Liver (tissue), 9 donors: ENCODE measurements around the gene NECTIN4. TPM values are rescaled to one million over a fixed set of nuclear protein-coding genes. Genes with fewer than 3 reads are reported as not detected.

Source experiments
- DNase-seq: peaks from one replicate; pipeline ENCODE4 v3.0.0-alpha.2; 2017; ENCODE audit warnings: low spot score
- H3K27ac ChIP-seq, 2 donors: one replicate each; pipeline ENCODE4 v1.7.0; 2013; ENCODE audit warnings: inconsistent platforms in 2 of 2, low read length in 2 of 2, control low read depth in 1 of 2, low read depth in 1 of 2, mild to moderate bottlenecking in 1 of 2
- H3K27me3 ChIP-seq, 4 donors: one replicate each; pipeline versions ENCODE4 v1.6.1 to v1.7.0; 2013; ENCODE audit warnings: low read length in 3 of 4, inconsistent platforms in 1 of 4, mild to moderate bottlenecking in 1 of 4, moderate library complexity in 1 of 4; ENCODE audit not compliant: control insufficient read depth in 4 of 4, insufficient read depth in 4 of 4
- H3K36me3 ChIP-seq, 4 donors: one replicate each; pipeline versions ENCODE4 v1.6.1 to v1.7.0; 2013; ENCODE audit warnings: low read length in 3 of 4, mild to moderate bottlenecking in 3 of 4, low read depth in 1 of 4, moderate library complexity in 1 of 4; ENCODE audit not compliant: control insufficient read depth in 4 of 4, insufficient read depth in 3 of 4
- H3K4me1 ChIP-seq, 4 donors: one replicate each; pipeline versions ENCODE4 v1.6.1 to v1.7.0; 2013; ENCODE audit warnings: low read length in 3 of 4, mild to moderate bottlenecking in 3 of 4, moderate library complexity in 1 of 4; ENCODE audit not compliant: control insufficient read depth in 4 of 4, insufficient read depth in 4 of 4
- H3K4me3 ChIP-seq, 3 donors: one replicate each; pipeline versions ENCODE4 v1.6.1 to v1.7.0; 2013; ENCODE audit warnings: low read length in 3 of 3, control low read depth in 1 of 3, low read depth in 1 of 3, mild to moderate bottlenecking in 1 of 3
- H3K9ac ChIP-seq, 2 donors: one replicate each; pipeline ENCODE4 v1.7.0; 2013; ENCODE audit warnings: low read length in 2 of 2, mild to moderate bottlenecking in 2 of 2, moderate library complexity in 2 of 2, control low read depth in 1 of 2, low read depth in 1 of 2
- H3K9me3 ChIP-seq, 4 donors: one replicate each; pipeline versions ENCODE4 v1.6.1 to v1.7.0; 2013; ENCODE audit warnings: low read length in 3 of 4; ENCODE audit not compliant: control insufficient read depth in 4 of 4
- ATF3 ChIP-seq: IDR thresholded peaks from 2 replicates; pipeline ENCODE4 v1.6.1; 2016; ENCODE audit warnings: antibody characterized with exemption
- CTCF ChIP-seq: fragments of 150-350 bp; IDR thresholded peaks from 2 replicates; pipeline ENCODE4 v1.5.1; 2017; ENCODE audit warnings: improper control_type of control experiment, low read depth, low read length; ENCODE audit not compliant: missing input control
- EGR1 ChIP-seq, 2 donors: IDR thresholded peaks; 2 replicates each; pipeline ENCODE4 v1.6.1; 2016 to 2018; ENCODE audit warnings: antibody characterized with exemption in 2 of 2, low read depth in 2 of 2
- FOXA1 ChIP-seq: IDR thresholded peaks from 2 replicates; pipeline ENCODE4 v1.6.1; 2016; ENCODE audit warnings: antibody characterized with exemption
- FOXA2 ChIP-seq: IDR thresholded peaks from 2 replicates; pipeline ENCODE4 v1.6.1; 2016; ENCODE audit warnings: antibody characterized with exemption
- GABPA ChIP-seq, 2 donors: IDR thresholded peaks in 1 of 2; conservative IDR thresholded peaks in 1 of 2; 2 replicates each; pipeline ENCODE4 v1.6.1; 2016; ENCODE audit warnings: antibody characterized with exemption in 2 of 2, mild to moderate bottlenecking in 1 of 2, moderate library complexity in 1 of 2
- HNF4A ChIP-seq, 2 donors: conservative IDR thresholded peaks; 2 replicates each; pipeline ENCODE4 v1.6.1; 2016; ENCODE audit warnings: antibody characterized with exemption in 2 of 2, mild to moderate bottlenecking in 2 of 2
- HNF4G ChIP-seq: IDR thresholded peaks from 2 replicates; pipeline ENCODE4 v1.6.1; 2016; ENCODE audit warnings: antibody characterized with exemption
- JUND ChIP-seq, 2 donors: IDR thresholded peaks; 2 replicates each; pipeline ENCODE4 v1.6.1; 2016; ENCODE audit warnings: antibody characterized with exemption in 2 of 2
- NR2F2 ChIP-seq: IDR thresholded peaks from 2 replicates; pipeline ENCODE4 v1.6.1; 2016; ENCODE audit warnings: antibody characterized with exemption
- RAD21 ChIP-seq, 2 donors: IDR thresholded peaks; 2 replicates each; pipeline ENCODE4 v1.6.1; 2016; ENCODE audit warnings: antibody characterized with exemption in 2 of 2, mild to moderate bottlenecking in 2 of 2
- RXRA ChIP-seq, 2 donors: IDR thresholded peaks; 2 replicates each; pipeline ENCODE4 v1.6.1; 2017 to 2018; ENCODE audit warnings: antibody characterized with exemption in 2 of 2, mild to moderate bottlenecking in 1 of 2
- SP1 ChIP-seq: IDR thresholded peaks from 2 replicates; pipeline ENCODE4 v1.6.1; 2018; ENCODE audit warnings: antibody characterized with exemption, mild to moderate bottlenecking
- TAF1 ChIP-seq: conservative IDR thresholded peaks from 2 replicates; pipeline ENCODE4 v1.6.1; 2016; ENCODE audit warnings: antibody characterized with exemption, mild to moderate bottlenecking
- YY1 ChIP-seq: IDR thresholded peaks from 2 replicates; pipeline ENCODE4 v1.6.1; 2016; ENCODE audit warnings: antibody characterized with exemption, mild to moderate bottlenecking
- ZBTB33 ChIP-seq: IDR thresholded peaks from 2 replicates; pipeline ENCODE4 v1.6.1; 2016; ENCODE audit warnings: antibody characterized with exemption
- WGBS: extraction: QIAGEN DNeasy Blood & Tissue Kit; methylation state at CpG from one replicate; pipeline ENCODE4 v1.1.7; 2013; 5-methylcytosine and 5-hydroxymethylcytosine counted together
- polyA plus RNA-seq, 2 donors: library from polyadenylated mRNA; stranded (reverse) in 1 of 2; unstranded in 1 of 2; fragments of 200-250 nt in 1 of 2; fragments of >200 nt in 1 of 2; fragmentation: Nextera tagmentation in 1 of 2; extraction: Ambion mirVana in 1 of 2; gene quantifications; one replicate each; pipeline versions ENCODE4 v1.2.1 to v1.2.3, GENCODE V29; 2013 to 2015
- total RNA-seq, 2 donors: library from RNA; depleted of rRNA; stranded (reverse); fragments of >200 nt; gene quantifications; one replicate each; pipeline ENCODE4 v1.2.3, GENCODE V29; 2014
- TF ChIP-seq, protein P1 (sequence below): IDR thresholded peaks from 2 replicates; pipeline ENCODE4 v1.6.1; 2016; ENCODE audit warnings: antibody characterized with exemption
- TF ChIP-seq, protein P2 (sequence below): IDR thresholded peaks from 2 replicates; pipeline ENCODE4 v1.6.1; 2016; ENCODE audit warnings: antibody characterized with exemption, mild to moderate bottlenecking
- donor health status: healthy.
- donor health status: healthy.
- donor health status: healthy.
- donor health status: healthy.
- donor health status: healthy.

NECTIN4 gene
- total and polyA plus RNA-seq, 4 donors, result 0.01 TPM; not detected in 3

DNA sequence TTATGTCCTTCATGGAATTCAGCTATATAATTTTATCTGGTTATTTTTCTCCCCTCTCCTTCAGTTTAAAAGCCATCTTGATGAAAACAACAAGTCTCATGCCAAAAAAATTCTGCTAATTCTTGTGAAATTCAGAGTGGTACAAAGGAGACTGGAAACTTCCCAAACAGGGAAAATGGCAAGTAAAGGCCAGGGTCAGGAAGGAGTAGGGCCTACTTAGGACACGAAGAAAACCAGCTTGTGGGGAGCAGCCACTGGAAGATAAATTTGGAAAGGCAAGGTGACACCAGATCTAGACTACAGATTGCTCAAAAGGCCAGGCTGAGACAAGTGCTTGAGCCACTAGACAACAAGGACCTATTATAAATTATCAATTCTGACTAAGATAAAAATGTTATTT lies 56.9 kb downstream of the NECTIN4 start:
- H3K9ac ChIP-seq, result no peak overlapping the region
- no peak for DNase-seq
- no peaks in the 10 kb centered on the region for H3K36me3 ChIP-seq
- no peaks in the 10 kb centered on the region for H3K27me3 ChIP-seq
- no peak overlapping the region for H3K27ac ChIP-seq
- no peak overlapping the region for H3K4me3 ChIP-seq
- no peaks in the 10 kb centered on the region for H3K9me3 ChIP-seq
- H3K4me1 ChIP-seq, result peaks cover 3 to 17% (median 10%) of the 10 kb centered on the region in 4 donors
- no peak for TF ChIP-seq EGR1 (IDR thresholded peaks at IDR 0.05; ENCODE audit: low read depth in 2 of 2)
- TF ChIP-seq, protein P1, sequence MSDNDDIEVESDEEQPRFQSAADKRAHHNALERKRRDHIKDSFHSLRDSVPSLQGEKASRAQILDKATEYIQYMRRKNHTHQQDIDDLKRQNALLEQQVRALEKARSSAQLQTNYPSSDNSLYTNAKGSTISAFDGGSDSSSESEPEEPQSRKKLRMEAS, result no peak
- TF ChIP-seq, protein P2, sequence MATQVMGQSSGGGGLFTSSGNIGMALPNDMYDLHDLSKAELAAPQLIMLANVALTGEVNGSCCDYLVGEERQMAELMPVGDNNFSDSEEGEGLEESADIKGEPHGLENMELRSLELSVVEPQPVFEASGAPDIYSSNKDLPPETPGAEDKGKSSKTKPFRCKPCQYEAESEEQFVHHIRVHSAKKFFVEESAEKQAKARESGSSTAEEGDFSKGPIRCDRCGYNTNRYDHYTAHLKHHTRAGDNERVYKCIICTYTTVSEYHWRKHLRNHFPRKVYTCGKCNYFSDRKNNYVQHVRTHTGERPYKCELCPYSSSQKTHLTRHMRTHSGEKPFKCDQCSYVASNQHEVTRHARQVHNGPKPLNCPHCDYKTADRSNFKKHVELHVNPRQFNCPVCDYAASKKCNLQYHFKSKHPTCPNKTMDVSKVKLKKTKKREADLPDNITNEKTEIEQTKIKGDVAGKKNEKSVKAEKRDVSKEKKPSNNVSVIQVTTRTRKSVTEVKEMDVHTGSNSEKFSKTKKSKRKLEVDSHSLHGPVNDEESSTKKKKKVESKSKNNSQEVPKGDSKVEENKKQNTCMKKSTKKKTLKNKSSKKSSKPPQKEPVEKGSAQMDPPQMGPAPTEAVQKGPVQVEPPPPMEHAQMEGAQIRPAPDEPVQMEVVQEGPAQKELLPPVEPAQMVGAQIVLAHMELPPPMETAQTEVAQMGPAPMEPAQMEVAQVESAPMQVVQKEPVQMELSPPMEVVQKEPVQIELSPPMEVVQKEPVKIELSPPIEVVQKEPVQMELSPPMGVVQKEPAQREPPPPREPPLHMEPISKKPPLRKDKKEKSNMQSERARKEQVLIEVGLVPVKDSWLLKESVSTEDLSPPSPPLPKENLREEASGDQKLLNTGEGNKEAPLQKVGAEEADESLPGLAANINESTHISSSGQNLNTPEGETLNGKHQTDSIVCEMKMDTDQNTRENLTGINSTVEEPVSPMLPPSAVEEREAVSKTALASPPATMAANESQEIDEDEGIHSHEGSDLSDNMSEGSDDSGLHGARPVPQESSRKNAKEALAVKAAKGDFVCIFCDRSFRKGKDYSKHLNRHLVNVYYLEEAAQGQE, result no peak
- TF ChIP-seq ATF3, result no peak
- no peak for TF ChIP-seq RAD21 (IDR thresholded peaks at IDR 0.05)
- TF ChIP-seq HNF4A (conservative IDR thresholded peaks at IDR 0.05), result no peak
- TF ChIP-seq RXRA (IDR thresholded peaks at IDR 0.05), result no peak
- no peak for TF ChIP-seq TAF1
- TF ChIP-seq FOXA1, result no peak
- TF ChIP-seq JUND (IDR thresholded peaks at IDR 0.05), result no peak
- no peak for TF ChIP-seq FOXA2
- TF ChIP-seq HNF4G, result no peak
- no peak for TF ChIP-seq YY1
- no peak for TF ChIP-seq CTCF
- TF ChIP-seq NR2F2, result no peak
- no peak for TF ChIP-seq SP1
- no peak for TF ChIP-seq ZBTB33
- TF ChIP-seq GABPA (IDR thresholded peaks at IDR 0.05 in 1 of 2, conservative IDR thresholded peaks at IDR 0.05 in 1 of 2), result no peak
- 38% methylated on average over 1 of the region's 1 CpG for WGBS
